Activated CD8-positive, alpha-beta memory T cell treated with anti-CD3 and anti-CD28 coated beads for 24 hours (primary cell): ENCODE data around the gene TRIM33.
"Not testable (repeated sequence)": the region's sequence is repeated elsewhere in the genome, so short reads cannot be mapped to it uniquely, and the experiment has no call there.

Experiments used
- DNase-seq: peaks from one replicate; pipeline ENCODE4 v3.0.0-alpha.2; 2020

The TRIM33 gene

GRCh38 chr1:114462341-114462740 lies 48.7 kb downstream of the TRIM33 start:
- DNase-seq: no peak

GRCh38 chr1:114458237-114458777 lies 52.7 kb downstream of the TRIM33 start:
- no peak for DNase-seq

- no peak for DNase-seq
Observed at GRCh38 chr1:114457675-114458236, 53.2 kb downstream of the TRIM33 start.

- no peak for DNase-seq
Observed at GRCh38 chr1:114456586-114456985, 54.4 kb downstream of the TRIM33 start.

GRCh38 chr1:114455102-114455785 lies 55.8 kb downstream of the TRIM33 start:
- no peak for DNase-seq

- no peak for DNase-seq
Observed at GRCh38 chr1:114454539-114454938, 56.5 kb downstream of the TRIM33 start.

- DNase-seq: no peak
Observed at GRCh38 chr1:114453361-114453784, 57.6 kb downstream of the TRIM33 start.

- DNase-seq: no peak
Observed at GRCh38 chr1:114448370-114449036, 62.5 kb downstream of the TRIM33 start.

- no peak for DNase-seq
Observed at GRCh38 chr1:114446198-114446597, 64.8 kb downstream of the TRIM33 start.

- DNase-seq: not testable (repeated sequence)
Observed at GRCh38 chr1:114443226-114443625, 67.8 kb downstream of the TRIM33 start.

GRCh38 chr1:114441332-114441731 lies 69.7 kb downstream of the TRIM33 start:
- no peak for DNase-seq

GRCh38 chr1:114439369-114439768 lies 71.6 kb downstream of the TRIM33 start:
- DNase-seq: no peak

- no peak for DNase-seq
Observed at GRCh38 chr1:114437812-114438211, 73.2 kb downstream of the TRIM33 start.

GRCh38 chr1:114436799-114437198 lies 74.2 kb downstream of the TRIM33 start:
- DNase-seq: no peak

- no peak for DNase-seq
Observed at GRCh38 chr1:114435088-114435715, 75.8 kb downstream of the TRIM33 start.

- no peak for DNase-seq
Observed at GRCh38 chr1:114431026-114431425, 80.0 kb downstream of the TRIM33 start.

- DNase-seq: no peak
Observed at GRCh38 chr1:114428083-114428754, 82.8 kb downstream of the TRIM33 start.

GRCh38 chr1:114427612-114428011 lies 83.4 kb downstream of the TRIM33 start:
- DNase-seq: no peak

GRCh38 chr1:114423455-114423854 lies 87.5 kb downstream of the TRIM33 start:
- DNase-seq: no peak

GRCh38 chr1:114418948-114419347 lies 92.1 kb downstream of the TRIM33 start:
- DNase-seq: not testable (repeated sequence)

- no peak for DNase-seq
Observed at GRCh38 chr1:114397601-114398000, 113.4 kb downstream of the TRIM33 start.

- no peak for DNase-seq
Observed at GRCh38 chr1:114395863-114396262, 115.1 kb downstream of the TRIM33 start.

GRCh38 chr1:114390960-114391359 lies 120.0 kb downstream of the TRIM33 start:
- DNase-seq: no peak
